SK-N-SH (cell line): ENCODE measurements around the gene TIMP2. TPM values are rescaled to one million over a fixed set of nuclear protein-coding genes. Genes with fewer than 3 reads are reported as not detected.

Experiments
- CTCF ChIA-PET: fragments of 300-600, 350-600 bp; formaldehyde crosslinking; extraction: SDS; loops from one replicate; lab custom pipeline; 2021; lab: Yijun Ruan, JAX
- POLR2A ChIA-PET: fragments of 350-600 bp; sonication (Branson Sonifier 250); formaldehyde crosslinking; extraction: SDS; loops from one replicate; lab custom pipeline; 2020; ENCODE audit warnings: antibody characterized with exemption, inconsistent platforms; lab: Yijun Ruan, JAX
- DNase-seq: peaks from one replicate; pipeline ENCODE4 v3.0.0; 2012
- H2AFZ ChIP-seq: fragments of 200-600 bp; sonication (generic); 2 replicates; pipeline ENCODE4 v1.8.1; 2016; ENCODE audit warnings: antibody characterized with exemption, mild to moderate bottlenecking, low read depth
- H3F3A ChIP-seq: fragments of 200-600 bp; sonication (generic); replicated peaks from 2 replicates; pipeline ENCODE3; 2016; ENCODE audit warnings: antibody characterized with exemption, mild to moderate bottlenecking; ENCODE audit not compliant: insufficient read depth
- H3K27ac ChIP-seq, 2 experiments: fragments of 200-500 bp in 1 of 2; fragments of 200-600 bp in 1 of 2; sonication (Bioruptor generic) in 1 of 2; sonication (generic), shearing (Covaris generic) in 1 of 2; 2 replicates each; pipeline versions ENCODE4 v1.5.1 to v1.6.1; 2014 to 2016; ENCODE audit warnings: low read depth in 2 of 2, inconsistent platforms in 1 of 2, low read length in 1 of 2, mild to moderate bottlenecking in 1 of 2, mixed read lengths in 1 of 2
- H3K27me3 ChIP-seq: fragments of 200-600 bp; sonication (generic), shearing (Covaris generic); 2 replicates; pipeline ENCODE4 v1.6.1; 2016; ENCODE audit warnings: mixed run types; ENCODE audit not compliant: insufficient read depth
- H3K36me3 ChIP-seq, 2 experiments: fragments of 200-500 bp in 1 of 2; fragments of 200-600 bp in 1 of 2; sonication (Bioruptor generic) in 1 of 2; sonication (generic) in 1 of 2; replicated peaks in 1 of 2; 2 replicates each; pipeline versions ENCODE3 to v1.5.1; 2014 to 2016; ENCODE audit warnings: low read length in 1 of 2, mild to moderate bottlenecking in 1 of 2; ENCODE audit not compliant: insufficient read depth in 2 of 2, control insufficient read depth in 1 of 2
- H3K4me1 ChIP-seq, 2 experiments: fragments of 200-500 bp in 1 of 2; fragments of 200-600 bp in 1 of 2; sonication (Bioruptor generic) in 1 of 2; sonication (generic), shearing (Covaris generic) in 1 of 2; 2 replicates each; pipeline versions ENCODE4 v1.5.1 to v1.6.1; 2014 to 2016; ENCODE audit warnings: low read depth in 1 of 2, low read length in 1 of 2, mixed run types in 1 of 2; ENCODE audit not compliant: insufficient read depth in 2 of 2, control insufficient read depth in 1 of 2
- H3K4me2 ChIP-seq: fragments of 200-600 bp; sonication (generic), shearing (Covaris generic); 2 replicates; pipeline ENCODE4 v1.6.1; 2017; ENCODE audit warnings: mixed run types
- H3K4me3 ChIP-seq, 2 experiments: fragments of 200-500 bp in 1 of 2; fragments of 200-600 bp in 1 of 2; sonication (Bioruptor generic) in 1 of 2; sonication (generic), shearing (Covaris generic) in 1 of 2; 2 replicates each; pipeline versions ENCODE4 v1.5.1 to v1.8.1; 2014 to 2016; ENCODE audit warnings: low read depth in 2 of 2, inconsistent platforms in 1 of 2, low read length in 1 of 2, mild to moderate bottlenecking in 1 of 2, mixed read lengths in 1 of 2, moderate library complexity in 1 of 2
- H3K79me2 ChIP-seq: fragments of 200-600 bp; sonication (generic); 2 replicates; pipeline ENCODE4 v1.8.1; 2017; ENCODE audit warnings: mild to moderate bottlenecking; ENCODE audit not compliant: insufficient read depth
- H3K9ac ChIP-seq: fragments of 200-600 bp; sonication (generic); 2 replicates; pipeline ENCODE4 v1.6.1; 2017; ENCODE audit warnings: mixed run types
- H3K9me2 ChIP-seq: fragments of 200-600 bp; sonication (generic); 2 replicates; pipeline ENCODE4 v1.6.1; 2017; ENCODE audit warnings: mixed run types
- H3K9me3 ChIP-seq: fragments of 200-600 bp; sonication (generic); 2 replicates; pipeline ENCODE4 v1.6.1; 2017; ENCODE audit warnings: mixed run types, mild to moderate bottlenecking, moderate library complexity
- H4K20me1 ChIP-seq: fragments of 200-600 bp; sonication (generic); 2 replicates; pipeline ENCODE4 v1.6.1; 2017; ENCODE audit warnings: mild to moderate bottlenecking, mixed run types; ENCODE audit not compliant: insufficient read depth
- CHD2 ChIP-seq: fragments of 150-350 bp; IDR thresholded peaks from 2 replicates; pipeline ENCODE4 v1.6.1; 2018; ENCODE audit warnings: low read length; ENCODE audit not compliant: partially characterized antibody
- EP300 ChIP-seq, 2 experiments: IDR thresholded peaks; 2 replicates each; pipeline versions ENCODE4 v1.4.0 to v1.6.1; 2012; ENCODE audit warnings: borderline replicate concordance in 1 of 2, low read depth in 1 of 2, low read length in 1 of 2
- FOXJ3 ChIP-seq: sonication (generic); formaldehyde crosslinking; IDR thresholded peaks from 2 replicates; pipeline ENCODE4 v1.5.1; 2020; ENCODE audit warnings: mild to moderate bottlenecking, missing genetic modification reagents
- FOXM1 ChIP-seq: IDR thresholded peaks from 2 replicates; pipeline ENCODE4 v1.4.0; 2012; ENCODE audit warnings: low read depth, mild to moderate bottlenecking
- GATA2 ChIP-seq: sonication (generic); formaldehyde crosslinking; IDR thresholded peaks from 2 replicates; pipeline ENCODE4 v1.5.0; 2020; ENCODE audit warnings: mild to moderate bottlenecking, missing genetic modification reagents
- JUND ChIP-seq: IDR thresholded peaks from 2 replicates; pipeline ENCODE4 v1.4.0; 2012
- MEF2A ChIP-seq: IDR thresholded peaks from 2 replicates; pipeline ENCODE4 v1.4.0; 2012; ENCODE audit warnings: low read depth, borderline replicate concordance
- NFIC ChIP-seq: IDR thresholded peaks from 2 replicates; pipeline ENCODE4 v1.4.0; 2012; ENCODE audit warnings: borderline replicate concordance
- REST ChIP-seq: IDR thresholded peaks from 2 replicates; pipeline ENCODE4 v1.6.1; 2012; ENCODE audit warnings: mild to moderate bottlenecking, low read depth, low read length, moderate library complexity
- SIN3A ChIP-seq: IDR thresholded peaks from 2 replicates; pipeline ENCODE4 v1.6.1; 2012; ENCODE audit warnings: low read depth, mild to moderate bottlenecking, low read length, moderate library complexity, borderline replicate concordance
- TAF1 ChIP-seq: IDR thresholded peaks from 2 replicates; pipeline ENCODE4 v1.6.1; 2012; ENCODE audit warnings: low read depth, mild to moderate bottlenecking, low read length, moderate library complexity, borderline replicate concordance
- USF1 ChIP-seq: IDR thresholded peaks from 2 replicates; pipeline ENCODE4 v1.4.0; 2012; ENCODE audit warnings: low read depth, borderline replicate concordance
- USF2 ChIP-seq: fragments of 150-350 bp; IDR thresholded peaks from 2 replicates; pipeline ENCODE4 v1.6.1; 2017; ENCODE audit warnings: antibody characterized with exemption, low read length, low read depth, borderline replicate concordance
- WGBS: methylation state at CpG from one replicate; pipeline ENCODE4 v1.1.6; 2017; ENCODE audit warnings: low lambda C conversion rate; 5-methylcytosine and 5-hydroxymethylcytosine counted together
- polyA plus RNA-seq, 3 experiments: library from polyadenylated mRNA; depleted of rRNA; stranded (reverse); fragments of >200 nt; gene quantifications; 2 replicates each; pipeline ENCODE4 v1.2.3, GENCODE V29; 2012

Gene TIMP2
- polyA plus RNA-seq, 1 of the 3 experiments (the other 2 are of a cell fraction) = 441 TPM

- TF ChIP-seq REST (no peak), USF2 (no peak), EP300 (IDR thresholded peaks at IDR 0.05; ENCODE audit: borderline replicate concordance in 1 of 2, low read depth in 1 of 2, low read length in 1 of 2) (peak in 1 of 2 experiments; percentile 43; a peak in 1 of 4 replicates), USF1 (peak; percentile 83; the same call in 1 of the 2 replicates), GATA2 (CRISPR knock-in tag) (no peak), SIN3A (peak; percentile 90), NFIC (no peak; the same call in 1 of the 2 replicates), JUND (peak; percentile 88), FOXM1 (0 out of 2 replicates have a peak, but pooled peaks have one; percentile 11)
- TF ChIP-seq, all 33 proteins: peak for 15
These were observed 62.8 kb downstream of the TIMP2 start (continued) for GRCh38 chr17:78862073-78863023.

- Histone ChIP-seq H3K36me3 (peaks cover 15 to 53% of the 10 kb centered on the region in 2 experiments), H3K4me3 (no peak overlapping the region), H3K27me3 (no peaks in the 10 kb centered on the region), H3K4me1 (peaks cover 3 to 7% of the 10 kb centered on the region in 2 experiments; a peak in 3 of 4 replicates), H3K9me3 (no peaks in the 10 kb centered on the region), H4K20me1 (no peaks in the 10 kb centered on the region), H3K9ac (peak overlapping the region; percentile 58; the same call in 1 of the 2 replicates), H2AFZ (no peak overlapping the region), H3F3A (peaks cover 49% of the 10 kb centered on the region), H3K9me2 (no peaks in the 10 kb centered on the region), H3K27ac (peak overlapping the region in 1 of 2 experiments; percentile 98; a peak in 2 of 4 replicates), H3K79me2 (peaks cover 62% of the 10 kb centered on the region), H3K4me2 (peak overlapping the region; percentile 61)
- ChIA-PET CTCF (interaction anchor here (1.2 to 17.6 kb wide), 3 partner anchors 60 to 132 kb away, joined by 3 to 458 read pairs (median 4); partner anchors contain the start of gene LGALS3BP), POLR2A (no interaction called here)
- TF ChIP-seq FOXJ3 = no peak
- no peak for TF ChIP-seq MEF2A
- no peak for TF ChIP-seq CHD2
- no peak for TF ChIP-seq USF1
- no peak for TF ChIP-seq TAF1
- WGBS = 96% methylated on average over 4 of the region's 4 CpGs
- DNase-seq = no peak
These were observed 64.0 kb downstream of the TIMP2 start for GRCh38 chr17:78861229-78861628.
